Heart left ventricle (tissue), 13 donors: Measurements from ENCODE around the gene ODR4.

ENCODE experiments used
- CTCF ChIP-seq, 12 donors: fragments of 200-600 bp; sonication (generic) in 4 of 12; IDR thresholded peaks; one replicate each; pipeline versions ENCODE4 v1.5.0 to v1.8.0; 2018 to 2022; ENCODE audit warnings: antibody characterized with exemption in 12 of 12, mild to moderate bottlenecking in 5 of 12
- POLR2A ChIP-seq, 2 donors: fragments of 450-650 bp; IDR thresholded peaks; one replicate each; pipeline ENCODE4 v1.6.1; 2017; ENCODE audit warnings: antibody characterized with exemption in 2 of 2, mild to moderate bottlenecking in 2 of 2, moderate library complexity in 2 of 2
- donor health status: ischemic (EF 13 %, LVEDD 7.1; RV severe dilation, severe dysfunction).
- donor health status: DM: no; HTN: yes; CAD: no.
- donor health status: DM: no; HTN: no; CAD: no.
- donor health status: ischemic (EF 25% LVEDD 6.9; RV normal size, moderate dysfunction).
- donor health status: ischemic (EF 25% LVEDD 5.7; RV mildly dilated, moderate dysfunction).
- donor health status: ischemic (EF 35%, LVEDD 5.7; RV mildly dilated, moderate dysfunction).
- donor health status: nonischemic (EF 11% LVEDD 7.7; RV severe dilation, severe dysfunction).
- donor health status: DM: yes; HTN: yes; CAD: no.
- donor health status: PGD.
- donor health status: ischemic (EF 29% LVEDD 5.4; RV normal size, mild dysfunction).
- donor health status: nonischemic (EF 23%, LVEDD 6.1; RV moderate dilation, normal function).

- no peak for TF ChIP-seq CTCF (IDR thresholded peaks at IDR 0.05)
- no peak for TF ChIP-seq POLR2A (IDR thresholded peaks at IDR 0.05)
These were observed 45.3 kb downstream of the ODR4 start for GRCh38 chr1:186420923-186421322.
